ENCODE measurements around the gene CCZ1B.
"Not testable (repeated sequence)": the region's sequence is repeated elsewhere in the genome, so short reads cannot be mapped to it uniquely, and the experiment has no call there.

DNA sequence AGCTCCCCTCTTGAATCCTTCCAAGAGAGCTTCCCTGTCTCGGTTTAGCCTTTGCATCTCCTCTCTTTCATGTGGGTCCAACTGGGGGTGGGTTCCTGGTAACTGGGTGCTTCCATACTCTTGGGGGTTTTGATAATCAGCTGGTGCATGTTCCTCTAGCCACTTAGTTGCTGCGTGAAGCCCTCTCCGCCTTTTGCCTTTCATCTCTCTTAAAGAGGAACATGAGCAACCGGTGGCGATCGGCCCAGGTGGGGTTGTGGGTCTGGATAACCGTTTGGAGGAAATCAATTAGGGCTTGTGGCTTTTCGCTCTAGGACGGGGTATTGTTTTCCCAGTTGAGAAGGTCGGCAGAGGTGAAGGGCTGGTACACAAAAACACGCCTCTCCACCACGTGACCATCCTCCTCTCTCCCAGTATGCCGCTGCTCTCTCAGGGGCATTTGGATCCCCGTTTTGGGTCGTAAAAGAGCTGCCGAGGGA, 19.9 kb upstream of the CCZ1B start:
- TF ChIP-seq, protein P1, sequence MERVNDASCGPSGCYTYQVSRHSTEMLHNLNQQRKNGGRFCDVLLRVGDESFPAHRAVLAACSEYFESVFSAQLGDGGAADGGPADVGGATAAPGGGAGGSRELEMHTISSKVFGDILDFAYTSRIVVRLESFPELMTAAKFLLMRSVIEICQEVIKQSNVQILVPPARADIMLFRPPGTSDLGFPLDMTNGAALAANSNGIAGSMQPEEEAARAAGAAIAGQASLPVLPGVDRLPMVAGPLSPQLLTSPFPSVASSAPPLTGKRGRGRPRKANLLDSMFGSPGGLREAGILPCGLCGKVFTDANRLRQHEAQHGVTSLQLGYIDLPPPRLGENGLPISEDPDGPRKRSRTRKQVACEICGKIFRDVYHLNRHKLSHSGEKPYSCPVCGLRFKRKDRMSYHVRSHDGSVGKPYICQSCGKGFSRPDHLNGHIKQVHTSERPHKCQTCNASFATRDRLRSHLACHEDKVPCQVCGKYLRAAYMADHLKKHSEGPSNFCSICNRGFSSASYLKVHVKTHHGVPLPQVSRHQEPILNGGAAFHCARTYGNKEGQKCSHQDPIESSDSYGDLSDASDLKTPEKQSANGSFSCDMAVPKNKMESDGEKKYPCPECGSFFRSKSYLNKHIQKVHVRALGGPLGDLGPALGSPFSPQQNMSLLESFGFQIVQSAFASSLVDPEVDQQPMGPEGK (CRISPR knock-in tag; IDR thresholded peaks at IDR 0.05; ENCODE audit: borderline replicate concordance), result not testable (repeated sequence)
- TF ChIP-seq RARB (CRISPR knock-in tag; IDR thresholded peaks at IDR 0.05); ZNF565 (CRISPR knock-in tag; conservative IDR thresholded peaks at IDR 0.05; ENCODE audit: low read depth); ISL1 (CRISPR knock-in tag; IDR thresholded peaks at IDR 0.05); ZFP30 (CRISPR knock-in tag; IDR thresholded peaks at IDR 0.05); ZNF70 (CRISPR knock-in tag; IDR thresholded peaks at IDR 0.05); SNAI2 (CRISPR knock-in tag; IDR thresholded peaks at IDR 0.05); TCF4 (CRISPR knock-in tag; IDR thresholded peaks at IDR 0.05; ENCODE audit: borderline replicate concordance); PPARA (CRISPR knock-in tag; IDR thresholded peaks at IDR 0.05; ENCODE audit: borderline replicate concordance); ZNF8 (CRISPR knock-in tag; IDR thresholded peaks at IDR 0.05); BACH2 (CRISPR knock-in tag; IDR thresholded peaks at IDR 0.05; ENCODE audit: borderline replicate concordance); OSR1 (CRISPR knock-in tag; IDR thresholded peaks at IDR 0.05); GLIS3 (CRISPR knock-in tag; IDR thresholded peaks at IDR 0.05): not testable (repeated sequence)
- TF ChIP-seq, protein P2, sequence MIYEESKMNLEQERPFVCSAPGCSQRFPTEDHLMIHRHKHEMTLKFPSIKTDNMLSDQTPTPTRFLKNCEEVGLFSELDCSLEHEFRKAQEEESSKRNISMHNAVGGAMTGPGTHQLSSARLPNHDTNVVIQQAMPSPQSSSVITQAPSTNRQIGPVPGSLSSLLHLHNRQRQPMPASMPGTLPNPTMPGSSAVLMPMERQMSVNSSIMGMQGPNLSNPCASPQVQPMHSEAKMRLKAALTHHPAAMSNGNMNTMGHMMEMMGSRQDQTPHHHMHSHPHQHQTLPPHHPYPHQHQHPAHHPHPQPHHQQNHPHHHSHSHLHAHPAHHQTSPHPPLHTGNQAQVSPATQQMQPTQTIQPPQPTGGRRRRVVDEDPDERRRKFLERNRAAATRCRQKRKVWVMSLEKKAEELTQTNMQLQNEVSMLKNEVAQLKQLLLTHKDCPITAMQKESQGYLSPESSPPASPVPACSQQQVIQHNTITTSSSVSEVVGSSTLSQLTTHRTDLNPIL (CRISPR knock-in tag; IDR thresholded peaks at IDR 0.05; ENCODE audit: low read depth), result not testable (repeated sequence)

All from SK-N-SH treated with all-trans-retinoic acid at 6 μM for 48 hours (cell line).